HL-60 (cell line): ENCODE results near the gene RNF141.

Experiments used
- CTCF ChIP-seq: IDR thresholded peaks from one replicate; pipeline ENCODE4 v1.5.1; 2011; ENCODE audit warnings: low read length, control low read depth, inconsistent platforms; ENCODE audit not compliant: insufficient read depth
- GABPA ChIP-seq: IDR thresholded peaks from 2 replicates; pipeline ENCODE4 v1.6.1; 2012; ENCODE audit warnings: low read depth

- TF ChIP-seq GABPA (no peak), CTCF (no peak)
Measured at GRCh38 chr11:10495464-10495786, 45.6 kb downstream of the RNF141 start.
